IPS DF 4.7 (cell line): ENCODE results near the gene S100A11.
"Not testable (repeated sequence)": the region's sequence is repeated elsewhere in the genome, so short reads cannot be mapped to it uniquely, and the experiment has no call there.

Source experiments
- DNase-seq: peaks from one replicate; pipeline ENCODE4 v3.0.0-alpha.2; 2013; ENCODE audit warnings: low spot score; ENCODE audit errors: extremely low read depth

The S100A11 gene

DNA sequence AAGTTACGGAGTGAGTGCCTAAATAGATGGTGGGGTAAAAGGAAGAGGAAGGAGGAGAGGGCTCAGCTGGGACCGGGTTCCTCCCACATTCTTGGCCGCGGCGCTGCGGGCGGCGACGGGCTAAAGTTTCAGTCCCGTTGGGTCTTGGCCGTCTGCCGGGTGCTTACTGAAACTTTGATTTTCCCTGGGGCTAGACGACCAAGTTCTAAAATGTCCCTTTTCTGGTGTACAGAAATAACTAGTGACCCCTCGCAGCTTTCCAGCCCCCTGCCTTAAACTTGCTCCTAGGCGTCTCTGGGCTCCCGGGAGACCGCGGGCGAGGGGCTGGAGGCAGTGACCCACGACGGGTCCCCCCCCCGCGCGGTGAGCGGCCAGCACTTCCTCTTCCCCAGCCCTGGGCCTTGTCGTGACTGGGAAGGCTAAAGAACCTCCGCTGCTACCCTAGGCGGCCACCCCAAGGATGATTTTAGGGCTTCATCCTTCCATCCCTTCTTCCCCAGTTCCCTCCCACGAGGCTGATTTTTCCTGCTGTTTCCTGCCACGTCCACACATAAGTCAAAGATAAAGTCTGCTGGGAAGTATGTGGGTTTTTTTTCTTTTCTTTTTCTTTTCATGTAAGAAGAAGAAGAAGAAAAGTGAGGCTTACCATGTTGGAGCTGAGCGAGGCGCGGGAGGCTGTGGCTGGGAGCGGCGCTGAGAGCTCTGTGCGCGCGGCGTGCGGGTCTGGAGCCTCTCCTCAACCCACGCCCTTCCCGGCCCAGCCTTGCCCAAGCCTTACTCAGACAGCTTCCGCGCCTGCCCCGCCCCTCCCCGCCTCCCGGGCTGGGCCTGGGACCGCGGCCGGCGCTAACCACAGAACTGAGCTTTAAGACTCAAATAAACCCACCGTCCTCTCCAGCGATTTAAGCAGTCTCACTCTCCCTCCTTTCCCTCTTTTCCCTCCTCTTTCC, at the start of gene S100A11:
Gene S100A11 (minus strand): TSS at position 738 of the 950 bp plus-strand sequence. CDS start 89 bp downstream, at position 649.
- no peak for DNase-seq

DNA sequence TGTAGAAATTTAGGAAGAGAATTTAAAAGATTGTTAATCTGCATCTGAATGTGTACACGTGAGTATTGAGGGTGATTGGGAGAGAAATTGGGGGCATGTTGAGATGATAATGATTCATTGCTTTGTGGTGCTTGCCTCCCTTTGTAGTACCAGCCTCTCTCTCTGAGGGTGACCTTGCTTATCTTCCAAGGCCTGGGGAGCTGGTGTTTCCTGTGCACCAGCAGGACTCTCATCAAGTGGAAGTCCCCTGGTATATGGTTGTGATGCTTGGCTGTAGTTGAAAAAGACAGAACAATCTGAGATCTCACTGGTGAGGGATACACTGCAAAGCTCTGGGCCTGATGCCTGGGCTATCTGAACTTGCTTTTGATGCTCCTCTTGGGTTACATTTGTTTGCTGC, 48.0 kb upstream of the S100A11 start:
- DNase-seq: no peak

DNA sequence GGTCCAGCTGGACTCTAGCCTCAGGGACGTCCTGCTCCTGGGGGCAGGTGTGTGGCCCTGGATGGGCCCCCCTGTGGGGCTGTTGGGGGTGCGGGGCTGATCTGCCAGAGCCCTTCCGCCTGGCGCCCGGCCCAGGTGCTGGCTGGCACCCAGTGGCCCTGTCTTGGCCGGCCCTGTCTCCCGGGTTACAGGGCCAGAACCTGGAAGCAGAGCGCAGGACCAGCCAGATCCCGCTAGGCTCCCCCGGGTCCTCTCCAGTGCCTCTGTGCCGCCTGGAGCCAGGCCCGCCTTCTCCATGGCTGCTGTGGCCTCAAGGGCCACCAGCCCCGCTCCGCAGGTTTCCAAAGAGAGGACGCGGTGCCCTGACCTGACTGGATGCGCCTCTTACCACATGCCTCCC, 44.2 kb upstream of the S100A11 start:
- DNase-seq: not testable (repeated sequence)

DNA sequence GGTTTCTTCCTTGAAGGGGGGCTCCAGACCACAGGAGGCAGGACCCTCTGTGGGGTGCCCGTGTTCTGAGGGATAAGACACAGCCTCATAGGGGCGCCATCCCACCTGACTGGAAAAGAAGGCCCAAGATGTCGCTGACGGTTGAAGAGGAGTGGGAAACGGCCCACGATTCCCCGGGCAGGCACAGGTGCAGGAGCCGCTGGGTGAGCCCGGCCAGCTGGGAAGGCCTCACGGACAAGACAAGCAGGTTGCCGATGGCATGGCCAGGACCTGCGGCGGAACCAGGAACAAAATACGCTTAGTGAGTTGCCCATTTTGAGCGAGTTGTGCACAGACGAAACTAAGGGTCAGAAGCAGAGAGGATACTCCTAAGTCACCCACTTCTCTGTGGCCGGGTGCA, 43.7 kb upstream of the S100A11 start:
- not testable (repeated sequence) for DNase-seq

DNA sequence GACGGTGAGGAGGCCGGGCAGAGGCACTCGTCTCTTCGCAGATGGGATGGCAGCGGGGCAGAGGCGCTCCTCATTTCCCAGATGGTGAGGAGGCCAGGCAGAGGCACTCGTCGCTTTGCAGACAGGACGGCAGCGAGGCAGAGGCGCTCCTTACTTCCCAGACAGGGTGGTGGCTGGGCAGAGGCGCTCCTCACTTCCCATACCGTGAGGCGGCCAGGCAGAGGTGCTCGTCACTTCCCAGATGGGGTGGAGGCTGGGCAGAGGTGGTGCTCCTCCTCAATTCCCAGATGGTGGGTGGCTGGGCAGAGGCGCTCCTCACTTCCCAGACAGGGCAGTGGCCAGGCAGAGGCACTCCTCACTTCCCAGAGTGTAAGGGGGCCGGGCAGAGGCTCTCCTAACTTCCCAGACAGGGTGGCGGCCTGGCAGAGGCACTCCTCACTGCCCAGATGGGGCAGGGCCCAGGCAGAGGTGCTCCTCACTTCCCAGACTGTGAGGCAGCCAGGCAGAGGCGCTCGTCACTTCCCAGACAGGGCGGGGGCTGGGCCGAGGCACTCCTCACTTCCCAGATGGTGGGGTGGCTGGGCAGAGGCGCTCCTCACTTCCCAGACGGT, 42.1 kb upstream of the S100A11 start:
- DNase-seq: no peak

DNA sequence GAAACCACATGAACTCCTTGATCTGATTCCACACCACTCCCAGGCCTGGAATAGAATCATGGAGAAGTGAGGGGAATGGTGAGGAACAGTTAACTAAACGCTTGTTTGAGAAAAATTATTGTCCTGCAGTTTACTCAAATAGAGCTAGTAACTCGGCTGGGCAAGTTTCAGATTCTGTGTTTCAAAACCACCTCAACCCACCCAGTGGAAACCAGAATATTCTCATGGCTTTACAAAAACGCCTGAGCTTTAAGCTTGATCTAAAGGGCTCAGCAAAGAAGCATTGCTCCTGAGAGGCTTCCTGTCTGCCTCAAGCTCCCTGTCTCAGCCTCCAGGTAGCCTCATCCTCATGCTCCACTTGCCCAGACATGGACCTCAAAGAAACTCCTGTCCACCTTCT, 35.5 kb upstream of the S100A11 start:
- no peak for DNase-seq

DNA sequence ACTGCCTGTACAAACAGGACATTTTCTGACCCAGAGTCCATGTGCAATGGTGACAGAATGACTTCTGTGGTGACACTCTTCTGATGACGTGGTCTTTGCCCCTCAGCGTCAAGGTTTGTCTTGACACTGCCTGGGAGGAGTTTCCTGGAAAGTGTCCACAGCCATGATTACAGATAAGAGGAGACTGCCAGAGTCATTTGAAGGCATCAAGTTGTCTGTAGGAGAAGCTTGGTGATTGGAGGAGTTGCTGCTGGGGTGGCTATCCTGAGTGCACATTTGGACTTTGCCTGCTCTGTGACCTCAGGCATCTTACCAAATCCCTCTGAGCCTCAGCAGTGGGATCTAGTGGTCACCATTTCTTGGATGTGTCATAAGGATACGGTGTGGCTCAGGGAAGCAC, 34.3 kb upstream of the S100A11 start:
- no peak for DNase-seq

DNA sequence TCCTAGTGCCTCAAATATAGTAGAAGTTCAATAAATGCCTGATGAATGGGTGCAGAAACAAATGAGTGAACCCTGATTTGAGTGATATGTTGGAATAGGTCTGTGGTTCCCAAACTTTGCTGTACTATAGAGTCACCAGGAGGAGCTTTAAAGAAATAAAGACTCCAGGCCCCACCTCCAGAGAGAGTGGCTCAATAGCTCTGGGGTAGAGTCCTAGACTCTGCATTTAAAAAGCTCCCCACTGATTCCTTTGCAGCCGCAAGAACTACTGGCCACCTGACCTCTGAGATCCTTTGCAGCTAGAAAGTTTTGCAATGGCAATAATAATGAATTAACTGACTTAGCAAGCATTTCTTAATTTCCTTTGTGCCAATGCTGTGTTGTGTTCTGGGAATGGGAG, 31.1 kb upstream of the S100A11 start:
- no peak for DNase-seq

DNA sequence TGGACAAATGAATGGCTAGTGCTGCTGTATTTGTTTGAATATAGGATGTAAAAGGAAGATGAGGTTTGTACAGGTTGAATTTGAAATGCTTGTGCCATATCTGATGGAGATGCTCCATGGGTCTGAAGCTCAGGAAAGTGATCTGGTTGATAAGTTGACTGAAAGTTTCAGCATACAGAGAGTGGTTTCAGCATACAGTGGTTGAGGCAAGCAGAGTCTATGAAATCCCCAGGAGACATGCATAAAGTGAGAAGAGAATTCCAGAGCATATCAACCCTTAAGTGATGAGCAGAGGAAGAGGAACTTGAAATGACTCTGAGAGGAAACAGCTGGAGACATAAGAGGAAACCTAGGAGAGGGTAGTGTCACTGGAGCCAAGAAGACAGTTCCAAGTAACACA, 30.3 kb upstream of the S100A11 start:
- no peak for DNase-seq

DNA sequence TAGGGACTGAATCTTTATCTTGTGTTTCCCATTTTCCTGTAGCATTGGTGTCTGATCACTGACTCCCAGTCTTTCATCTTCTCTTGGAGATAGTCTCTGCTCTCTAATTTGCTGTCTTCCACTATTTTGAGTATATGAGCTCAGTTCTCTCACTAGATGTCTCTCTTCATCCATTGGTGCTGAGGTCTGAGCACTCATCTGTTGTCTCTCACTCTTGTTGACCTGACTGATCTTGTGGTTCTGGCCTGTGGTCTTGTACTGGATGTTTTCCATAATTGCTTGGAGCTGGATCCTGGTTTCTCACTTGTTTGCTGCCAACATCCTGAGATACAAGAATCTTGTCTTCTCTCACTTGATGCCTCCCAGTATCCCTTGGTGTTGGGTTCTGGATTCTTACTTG, 25.1 kb upstream of the S100A11 start:
- DNase-seq: no peak

DNA sequence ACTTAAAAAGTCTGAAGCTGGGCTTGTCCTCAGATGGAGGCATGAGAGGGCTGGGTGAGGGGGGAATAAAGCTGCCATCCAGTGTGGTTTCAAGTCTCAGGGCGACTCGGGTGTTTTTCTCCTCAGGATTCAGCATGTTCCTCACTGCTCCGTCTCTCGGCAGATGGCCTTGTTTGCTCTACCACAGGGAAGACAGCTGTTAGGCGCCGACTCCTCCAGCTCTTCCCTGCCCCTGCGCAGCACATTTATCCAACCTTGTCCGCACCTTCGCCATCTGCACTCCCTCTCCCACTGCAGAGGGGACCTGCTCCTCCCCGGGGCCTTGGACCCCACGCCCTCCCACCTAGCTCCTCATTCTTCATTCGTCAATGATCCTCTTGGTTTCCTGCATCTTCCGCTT, 16.6 kb upstream of the S100A11 start:
- DNase-seq: no peak

DNA sequence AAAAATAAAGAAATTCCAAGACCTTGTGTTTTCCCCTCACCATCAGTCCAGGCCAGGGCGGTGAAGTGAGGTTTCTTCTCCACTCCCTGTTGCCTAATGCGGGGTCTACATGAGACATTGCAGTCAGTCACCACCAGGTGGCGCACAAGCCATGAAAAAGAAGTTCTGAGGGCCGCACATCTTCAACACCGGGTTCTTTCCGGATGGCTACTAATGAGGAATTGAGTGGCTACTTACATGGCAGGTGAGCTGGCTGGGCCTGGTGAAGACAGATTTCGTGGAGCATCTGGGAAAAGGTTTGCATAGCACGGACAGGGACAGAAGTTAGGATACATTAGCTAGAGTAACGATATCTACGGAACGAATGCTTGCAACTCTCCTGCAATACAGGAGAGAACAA, 15.8 kb upstream of the S100A11 start:
- no peak for DNase-seq

DNA sequence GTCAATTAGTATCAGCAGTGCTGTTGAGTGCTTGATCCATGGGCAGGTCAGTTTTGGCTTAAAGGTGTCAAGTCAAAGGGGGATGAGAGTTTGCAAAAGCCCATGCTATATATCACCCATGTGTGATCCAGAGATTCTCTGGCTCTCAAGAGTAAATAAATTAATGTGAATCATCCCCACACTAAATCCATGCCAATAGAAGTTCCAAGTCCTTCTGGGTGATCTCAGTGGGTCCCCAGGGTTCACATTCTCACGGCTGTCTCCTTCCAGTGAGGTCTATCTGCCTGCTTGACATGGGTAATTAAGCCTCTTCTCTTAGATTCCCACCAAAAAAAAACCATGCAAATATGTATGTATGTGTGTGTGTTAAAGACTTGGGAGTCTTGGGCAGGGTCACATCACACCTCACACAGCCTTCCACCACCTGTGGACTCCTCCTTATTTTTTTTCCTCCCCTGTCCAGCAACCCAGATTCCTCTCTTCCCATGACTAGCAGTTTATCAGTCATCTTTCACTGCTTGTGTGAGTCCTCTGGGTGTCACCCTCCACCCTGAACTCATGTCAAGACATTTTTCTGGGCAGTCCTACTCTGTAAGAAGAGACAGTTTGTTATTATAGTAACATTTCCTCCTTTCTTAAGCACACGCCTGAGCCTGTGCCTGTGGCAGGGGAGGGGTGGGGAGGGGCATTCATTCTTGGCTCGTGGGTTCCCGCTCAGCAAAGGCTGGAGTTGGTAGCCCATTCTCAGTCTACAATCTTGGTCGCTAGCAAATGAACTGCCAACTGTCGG, 14.3 kb upstream of the S100A11 start:
- no peak for DNase-seq

DNA sequence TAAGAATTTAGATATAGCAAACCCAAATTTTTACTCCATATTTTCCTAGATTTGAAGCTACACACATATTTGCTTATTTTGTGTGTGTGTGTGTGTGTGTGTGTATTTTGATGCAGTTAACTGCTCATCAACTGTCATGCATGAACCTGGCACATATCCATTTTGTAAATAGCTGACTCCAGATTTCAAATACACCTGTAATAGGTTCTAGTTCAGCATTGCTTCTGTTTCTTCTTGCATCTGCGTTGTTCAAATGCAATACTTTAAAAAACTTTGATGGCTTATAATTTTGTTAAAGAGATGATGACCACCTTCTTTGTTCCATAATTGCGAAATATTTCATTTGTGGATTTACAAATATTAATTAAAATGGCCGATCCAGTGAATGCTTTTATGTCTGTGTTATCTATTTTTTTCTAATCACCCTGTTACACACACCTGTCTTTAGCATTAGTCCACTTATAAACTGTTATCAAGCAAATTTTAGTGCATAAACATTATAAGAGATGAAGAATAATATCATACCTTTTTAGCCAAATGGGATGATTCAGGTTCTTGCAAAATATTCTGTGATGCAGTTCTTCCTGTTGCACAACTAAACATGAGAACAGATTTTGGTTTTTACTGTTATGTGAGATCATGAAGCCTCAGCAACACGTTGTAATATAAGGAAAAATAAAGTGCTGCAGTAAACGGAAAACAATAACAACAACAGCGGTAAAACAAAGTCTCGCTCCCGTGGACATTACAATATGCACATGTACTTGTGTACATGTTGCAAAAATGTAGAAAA, 12.7 kb upstream of the S100A11 start:
- DNase-seq: no peak

DNA sequence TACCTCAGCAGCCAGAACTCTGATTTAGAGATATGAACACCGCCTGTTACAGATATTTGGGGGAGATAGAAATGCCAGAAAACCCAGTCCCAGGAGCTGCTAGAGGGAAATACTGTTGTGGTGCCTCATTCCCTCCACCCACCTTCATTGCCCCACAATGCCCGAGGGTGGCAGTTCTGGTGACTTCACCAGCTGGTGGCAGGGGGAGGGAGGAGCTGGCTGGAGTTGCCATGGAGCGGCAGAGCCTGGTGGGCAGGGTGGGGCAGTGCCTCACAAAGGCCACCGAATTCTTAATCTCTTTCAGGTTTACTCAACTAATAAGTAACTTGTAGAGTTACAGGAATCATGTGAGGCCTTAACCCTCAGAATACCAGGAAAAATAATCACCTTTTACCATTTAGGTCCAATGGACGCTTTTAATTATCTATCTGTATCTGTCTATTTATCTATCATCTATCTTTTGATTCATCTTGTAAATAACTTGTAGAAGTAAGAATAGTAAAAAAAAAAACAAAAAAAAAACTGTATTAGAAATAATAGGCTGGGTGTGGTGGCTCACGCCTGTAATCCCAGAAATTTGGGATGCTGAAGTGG, 11.7 kb upstream of the S100A11 start:
- no peak for DNase-seq

DNA sequence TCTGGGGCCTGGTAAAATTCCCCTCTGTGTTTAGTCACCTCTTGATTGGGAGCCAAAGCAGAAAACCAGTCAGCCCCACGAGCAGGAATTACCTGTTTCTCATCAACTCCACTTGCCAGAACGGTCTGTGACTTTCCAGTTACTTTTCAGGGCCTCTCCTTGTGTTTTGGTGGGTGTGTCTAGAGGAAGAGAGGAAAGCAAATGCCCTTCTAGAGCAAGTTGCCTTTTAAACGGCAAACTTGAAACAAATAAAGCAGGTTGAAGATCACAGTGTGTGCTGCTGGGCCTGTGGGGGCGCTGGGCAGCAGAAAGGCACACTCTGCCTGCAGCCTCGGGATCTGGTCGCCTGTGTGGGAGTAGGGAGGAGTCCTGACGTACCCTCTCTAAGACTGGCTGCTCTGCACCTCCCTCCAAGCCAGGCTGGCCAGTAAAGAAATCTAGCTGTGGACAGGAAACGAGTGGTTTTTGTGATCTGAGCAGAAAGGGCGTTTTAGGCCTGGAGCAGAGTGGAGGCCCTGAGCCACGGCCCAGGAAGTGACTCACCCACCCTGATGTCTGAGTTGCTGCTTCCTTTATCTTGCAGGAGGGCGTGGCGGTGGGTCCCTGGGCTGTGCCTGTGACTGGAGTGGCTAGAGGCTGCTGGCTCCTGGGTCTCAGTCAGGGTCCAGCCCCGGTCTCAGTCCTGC, 11.1 kb upstream of the S100A11 start:
- no peak for DNase-seq

DNA sequence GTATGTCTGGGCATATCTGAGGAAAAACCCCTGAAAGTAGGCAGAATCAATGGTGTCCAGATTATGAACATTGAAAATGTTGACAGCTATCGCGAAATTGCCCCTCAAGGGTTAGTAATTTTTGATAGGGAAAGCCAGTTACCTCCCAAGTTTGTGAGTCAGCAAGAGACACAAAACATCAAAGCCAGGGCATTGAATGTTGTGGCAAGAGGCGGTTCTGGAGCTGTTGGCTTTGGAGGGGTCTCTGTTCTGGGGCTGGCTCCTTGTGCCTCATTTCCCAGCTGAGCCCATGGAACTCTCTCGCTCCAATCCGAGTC, 10.6 kb upstream of the S100A11 start:
- no peak for DNase-seq

DNA sequence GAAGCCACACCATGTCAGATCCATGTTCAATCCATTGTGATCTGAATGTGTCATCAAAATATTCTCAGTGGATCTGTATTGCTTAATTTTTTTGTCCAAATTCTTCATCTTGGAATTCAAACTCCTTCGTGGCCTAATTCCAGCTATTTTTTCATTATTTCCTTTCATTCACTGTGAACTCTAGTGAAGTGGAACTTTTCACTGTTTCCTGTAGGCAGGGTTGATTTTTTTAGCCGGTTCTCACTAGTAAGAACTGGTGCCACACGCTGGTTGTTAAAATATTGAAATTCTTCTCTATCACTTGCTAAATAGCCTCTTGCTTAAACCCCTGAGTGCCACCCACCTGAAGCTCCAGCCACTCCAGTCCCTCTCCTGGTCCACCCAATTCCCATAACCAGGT, 7.6 kb upstream of the S100A11 start:
- DNase-seq: no peak

DNA sequence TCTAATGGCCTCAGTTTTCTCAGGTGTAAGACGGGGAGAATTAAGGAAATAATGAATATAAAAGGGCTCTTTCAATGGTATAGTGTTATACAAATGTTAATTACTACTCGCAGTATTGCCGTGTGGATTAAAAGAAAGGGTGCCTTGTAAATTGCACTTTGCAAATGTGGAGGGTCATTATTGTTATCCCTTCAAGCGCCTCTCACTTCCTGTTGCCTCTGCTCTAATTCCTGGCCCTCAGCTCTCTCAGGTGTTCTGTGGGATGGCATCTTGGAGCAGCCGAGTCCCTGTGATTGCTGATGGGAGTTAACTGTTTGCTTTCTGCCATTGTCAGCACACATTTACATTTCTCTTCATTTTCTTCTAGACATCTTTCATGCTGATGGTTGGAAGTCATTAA, 7.1 kb upstream of the S100A11 start:
- DNase-seq: no peak

DNA sequence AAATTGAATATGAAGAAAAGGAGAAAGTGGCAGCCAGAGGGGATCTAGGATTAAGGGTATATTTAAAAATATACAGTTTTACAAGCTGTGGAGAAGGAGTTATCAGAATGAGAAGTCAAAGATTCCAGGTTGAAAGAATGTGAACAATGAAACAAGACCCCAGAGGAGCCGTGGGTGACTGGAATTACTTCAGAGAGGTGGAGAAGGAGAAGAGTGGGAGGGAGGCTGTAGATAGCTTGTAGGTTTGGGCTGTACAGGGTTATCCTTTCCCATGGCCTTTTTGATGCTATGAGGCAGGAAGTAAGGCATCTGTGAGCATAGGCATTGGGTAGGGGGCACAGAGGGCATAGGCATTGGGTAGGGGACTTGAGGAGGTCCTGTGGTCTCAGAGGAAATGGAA, 5.2 kb upstream of the S100A11 start:
- no peak for DNase-seq
